Activated CD4-positive, CD25-positive, alpha-beta regulatory T cell treated with anti-CD3 and anti-CD28 coated beads, Interleukin-2, amount 50 U/mL, for 16 hours (primary cell): ENCODE results near the gene STPG2.
"Not testable (repeated sequence)": the region's sequence is repeated elsewhere in the genome, so short reads cannot be mapped to it uniquely, and the experiment has no call there.

Source experiments
- DNase-seq: peaks from one replicate; pipeline ENCODE4 v3.0.0-alpha.2; 2020; ENCODE audit warnings: low read depth, low spot score

STPG2 gene

DNA sequence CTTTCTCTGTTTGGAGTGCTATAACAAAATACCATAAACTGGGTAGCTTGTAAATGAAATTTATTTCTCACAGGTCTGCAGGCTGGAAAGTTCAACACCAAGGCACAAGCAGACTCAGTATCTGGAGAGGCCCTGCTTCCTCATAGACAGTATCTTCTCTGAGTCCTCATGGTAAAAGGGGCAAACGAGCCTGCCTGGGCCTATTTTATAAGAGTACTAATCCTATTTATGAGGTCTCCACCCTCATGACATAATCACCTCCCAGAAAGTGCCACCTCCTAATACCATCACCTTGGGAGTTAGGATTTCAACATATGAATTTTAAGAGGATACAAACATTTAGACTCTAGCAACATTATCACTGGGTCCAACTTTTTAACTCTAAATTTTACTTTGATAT lies 200.3 kb downstream of the STPG2 start:
- no peak for DNase-seq

GRCh38 chr4:97942137-97942536 lies 201.1 kb downstream of the STPG2 start:
- DNase-seq, result no peak

DNA sequence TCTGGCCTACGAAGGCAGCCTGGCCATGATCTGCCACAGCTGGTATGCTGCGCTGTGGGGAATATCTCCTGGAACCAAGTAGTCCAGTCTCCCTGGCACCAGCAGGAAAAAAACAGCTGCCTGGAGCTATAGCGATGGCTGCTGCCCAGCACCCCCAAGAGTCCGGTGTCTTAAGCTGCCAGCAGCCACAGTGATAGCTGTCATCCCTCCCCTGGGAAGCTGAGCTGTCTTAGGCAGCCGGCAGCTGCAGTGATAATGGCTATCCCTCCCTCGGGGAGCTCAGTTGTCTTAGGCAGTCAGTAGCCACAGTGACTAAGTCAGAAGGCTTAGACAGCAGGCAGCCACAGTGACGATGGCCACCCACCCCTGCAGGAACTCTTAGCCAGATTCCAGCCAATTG lies 205.1 kb downstream of the STPG2 start:
- no peak for DNase-seq

- DNase-seq, result no peak
These were observed 218.8 kb downstream of the STPG2 start for GRCh38 chr4:97924341-97924958.

DNA sequence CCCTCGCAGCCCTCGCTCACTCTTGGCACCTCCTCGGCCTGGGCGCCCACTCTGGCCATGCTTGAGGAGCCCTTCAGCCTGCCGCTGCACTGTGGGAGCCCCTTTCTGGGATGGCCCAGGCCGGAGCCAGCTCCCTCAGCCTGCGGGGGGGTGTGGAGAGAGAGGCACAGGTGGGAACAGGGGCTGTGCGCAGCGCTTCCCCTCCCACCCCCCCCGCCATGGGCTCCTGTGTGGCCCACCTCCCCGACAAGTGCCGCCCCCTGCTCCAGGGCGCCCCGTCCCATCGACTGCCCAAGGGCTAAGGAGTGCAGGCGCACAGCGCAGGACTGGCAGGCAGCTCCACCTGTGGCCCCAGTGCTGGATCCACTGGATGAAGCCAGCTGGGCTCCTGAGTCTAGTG lies 220.2 kb downstream of the STPG2 start:
- no peak for DNase-seq

DNA sequence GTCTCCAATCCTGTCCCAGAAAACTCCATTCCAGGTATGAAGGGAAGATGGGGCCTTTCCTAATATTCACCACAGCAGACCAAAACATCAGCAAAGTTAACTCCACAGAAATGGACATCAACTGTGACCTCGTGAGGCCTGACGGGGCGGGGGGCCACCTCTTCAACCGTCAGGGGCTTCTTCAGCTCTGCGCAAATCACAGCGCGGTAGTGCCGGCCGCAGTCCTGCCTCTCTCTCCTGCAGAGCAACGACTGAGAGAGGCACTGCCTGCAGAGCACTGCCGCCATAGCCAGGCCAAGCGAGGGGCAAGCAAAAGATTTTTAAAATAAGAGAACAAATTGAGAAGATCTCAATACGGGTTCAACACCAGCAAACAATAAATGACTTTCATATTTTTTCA lies 226.2 kb downstream of the STPG2 start:
- DNase-seq, result no peak

GRCh38 chr4:97912156-97912555 lies 231.1 kb downstream of the STPG2 start:
- no peak for DNase-seq

GRCh38 chr4:97911236-97911906 lies 231.9 kb downstream of the STPG2 start:
- no peak for DNase-seq

GRCh38 chr4:97910005-97910404 lies 233.3 kb downstream of the STPG2 start:
- no peak for DNase-seq

GRCh38 chr4:97903436-97904189 lies 239.7 kb downstream of the STPG2 start:
- not testable (repeated sequence) for DNase-seq

DNA sequence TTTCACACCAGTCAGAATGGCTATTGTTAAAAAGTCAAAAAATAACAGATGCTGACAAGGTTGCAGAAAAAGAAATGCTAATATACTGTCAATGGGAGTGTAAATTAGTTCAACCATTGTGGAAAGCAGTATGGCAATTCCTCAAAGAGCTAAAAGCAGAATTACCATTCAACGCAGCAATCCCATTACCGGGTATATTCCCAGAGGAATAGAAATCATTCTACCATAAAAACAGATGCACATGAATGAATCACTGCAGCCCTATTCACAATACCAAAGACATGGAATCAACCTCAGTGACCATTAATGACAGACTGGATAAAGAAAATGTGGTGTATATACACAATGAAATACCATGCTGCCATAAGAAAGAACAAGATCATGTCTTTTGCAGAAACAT lies 243.0 kb downstream of the STPG2 start:
- no peak for DNase-seq

GRCh38 chr4:97892592-97893266 lies 250.5 kb downstream of the STPG2 start:
- no peak for DNase-seq

- no peak for DNase-seq
These were observed 263.3 kb downstream of the STPG2 start for GRCh38 chr4:97879942-97880341.

- no peak for DNase-seq
These were observed 275.2 kb downstream of the STPG2 start for GRCh38 chr4:97868097-97868496.

DNA sequence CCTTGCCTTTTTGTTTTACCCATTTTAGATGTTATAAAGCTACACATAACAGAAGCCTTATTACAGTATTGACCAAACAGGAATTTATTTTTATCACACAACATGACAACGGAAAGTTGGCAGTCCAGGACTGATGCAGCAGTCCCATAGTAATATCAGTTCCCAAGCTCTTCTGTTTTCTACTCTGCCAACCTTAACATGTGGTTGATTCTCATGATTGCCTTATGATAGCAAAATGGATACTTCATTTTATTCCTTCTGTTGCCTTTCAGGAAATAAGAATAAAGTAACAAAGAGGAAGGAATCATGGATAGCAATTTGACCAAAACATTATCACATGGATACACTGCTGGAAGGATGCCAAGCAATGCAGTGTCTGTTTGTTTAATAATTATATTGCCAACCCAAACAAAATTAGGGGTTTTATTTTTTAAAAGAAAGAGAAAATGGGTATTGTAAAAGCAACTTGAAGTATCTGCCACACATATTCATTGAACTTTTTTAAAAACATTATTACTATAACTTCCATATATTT lies 275.7 kb downstream of the STPG2 start:
- no peak for DNase-seq

- DNase-seq, result no peak
These were observed 276.3 kb downstream of the STPG2 start for GRCh38 chr4:97866821-97867556.

GRCh38 chr4:97851115-97851514 lies 292.2 kb downstream of the STPG2 start:
- no peak for DNase-seq

GRCh38 chr4:97845758-97846157 lies 297.5 kb downstream of the STPG2 start:
- no peak for DNase-seq

DNA sequence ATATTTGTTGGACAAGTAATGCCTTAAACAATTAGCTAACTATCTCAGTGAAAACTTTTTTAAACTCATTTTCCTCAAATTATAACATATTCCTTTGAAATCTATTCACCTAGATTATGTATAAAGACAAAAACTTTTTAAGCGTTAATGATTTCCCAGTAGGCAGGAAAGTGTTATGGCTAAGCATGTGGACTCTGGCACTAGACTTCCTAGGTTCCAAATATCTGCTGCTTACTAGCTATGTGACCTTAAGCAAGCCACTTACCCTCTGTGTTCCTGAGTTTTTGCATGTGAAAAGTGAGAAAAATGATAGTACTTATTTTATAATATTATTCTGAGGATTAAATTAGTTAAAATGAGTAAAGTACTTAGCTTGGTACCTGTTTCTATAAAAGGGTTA lies 301.8 kb downstream of the STPG2 start:
- DNase-seq, result no peak

DNA sequence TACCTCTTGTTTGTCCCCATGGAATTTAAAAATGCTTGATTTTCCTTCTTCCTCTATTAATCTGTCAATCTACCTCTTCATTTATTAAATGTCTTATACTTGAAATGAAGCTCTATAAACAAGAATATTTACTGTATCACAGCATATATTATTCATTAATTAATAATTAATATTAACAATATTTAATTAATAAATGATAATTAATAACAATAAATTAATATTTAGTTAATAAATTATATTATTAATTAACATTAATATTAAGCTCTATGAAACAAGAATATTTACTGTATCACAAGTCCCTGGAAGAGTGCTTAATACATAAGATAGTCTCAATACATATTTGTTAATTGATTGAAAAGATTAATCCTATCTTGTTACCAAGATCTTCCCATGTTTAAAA lies 306.6 kb downstream of the STPG2 start:
- DNase-seq, result no peak

DNA sequence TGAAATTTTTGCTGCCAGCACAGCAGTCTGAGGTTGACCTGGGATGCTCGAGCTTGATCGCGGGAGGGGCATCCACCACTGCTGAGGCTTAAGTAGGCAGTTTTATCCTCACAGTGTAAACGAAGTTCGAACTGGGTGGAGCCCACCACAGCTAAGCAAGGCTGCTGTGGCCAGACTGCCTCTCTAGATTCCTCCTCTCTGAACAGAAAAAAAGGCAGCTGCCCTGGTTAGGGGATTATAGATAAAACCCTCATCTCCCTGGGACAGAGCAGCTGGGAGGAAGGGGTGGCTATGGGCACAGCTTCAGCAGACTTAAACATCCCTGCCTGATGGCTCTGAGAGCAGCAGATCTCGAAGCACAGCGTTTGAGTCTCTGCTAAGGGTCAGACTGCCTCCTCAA lies 314.6 kb downstream of the STPG2 start:
- no peak for DNase-seq
